ENCODE data around the gene EFHC1.

DNA sequence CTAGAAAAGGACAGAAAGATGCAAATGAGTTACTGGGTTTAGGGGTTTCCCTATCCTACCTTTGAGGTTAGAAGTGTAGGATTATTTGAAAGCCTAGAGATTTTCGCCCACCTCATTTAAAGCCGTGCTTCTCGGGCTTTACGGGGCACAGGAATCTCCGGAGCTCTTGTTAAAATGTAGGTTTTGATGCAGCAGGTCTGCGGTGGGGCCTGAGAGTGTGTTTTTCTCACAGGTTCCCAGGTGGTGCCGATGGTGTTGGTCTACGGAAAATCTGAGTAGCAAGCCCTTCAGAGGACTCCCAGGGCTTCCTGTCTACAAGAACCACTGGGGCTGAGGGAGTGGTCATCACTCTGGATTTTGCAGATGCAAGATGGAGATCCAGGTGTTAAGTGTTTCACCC is 109.2 kb downstream of the EFHC1 start:
- TF ChIP-seq, protein P1, sequence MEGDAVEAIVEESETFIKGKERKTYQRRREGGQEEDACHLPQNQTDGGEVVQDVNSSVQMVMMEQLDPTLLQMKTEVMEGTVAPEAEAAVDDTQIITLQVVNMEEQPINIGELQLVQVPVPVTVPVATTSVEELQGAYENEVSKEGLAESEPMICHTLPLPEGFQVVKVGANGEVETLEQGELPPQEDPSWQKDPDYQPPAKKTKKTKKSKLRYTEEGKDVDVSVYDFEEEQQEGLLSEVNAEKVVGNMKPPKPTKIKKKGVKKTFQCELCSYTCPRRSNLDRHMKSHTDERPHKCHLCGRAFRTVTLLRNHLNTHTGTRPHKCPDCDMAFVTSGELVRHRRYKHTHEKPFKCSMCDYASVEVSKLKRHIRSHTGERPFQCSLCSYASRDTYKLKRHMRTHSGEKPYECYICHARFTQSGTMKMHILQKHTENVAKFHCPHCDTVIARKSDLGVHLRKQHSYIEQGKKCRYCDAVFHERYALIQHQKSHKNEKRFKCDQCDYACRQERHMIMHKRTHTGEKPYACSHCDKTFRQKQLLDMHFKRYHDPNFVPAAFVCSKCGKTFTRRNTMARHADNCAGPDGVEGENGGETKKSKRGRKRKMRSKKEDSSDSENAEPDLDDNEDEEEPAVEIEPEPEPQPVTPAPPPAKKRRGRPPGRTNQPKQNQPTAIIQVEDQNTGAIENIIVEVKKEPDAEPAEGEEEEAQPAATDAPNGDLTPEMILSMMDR (IDR thresholded peaks at IDR 0.05) = no peak
- TF ChIP-seq EP300 (IDR thresholded peaks at IDR 0.05) (no peak), POLR2A (IDR thresholded peaks at IDR 0.05) (no peak), POLR2AphosphoS5 (IDR thresholded peaks at IDR 0.05) (no peak)
